RWPE2 (cell line): ENCODE measurements around the gene SERPINB6.
"Not testable (repeated sequence)": the region's sequence is repeated elsewhere in the genome, so short reads cannot be mapped to it uniquely, and the experiment has no call there.

Experiments
- ATAC-seq: fragments of 200-7000 bp; cut with Tn5 transposase; 3 replicates; pipeline ENCODE4 v1.9.1; 2021; ENCODE audit warnings: low read depth
- DNase-seq: peaks from one replicate; pipeline ENCODE4 v3.0.0-alpha.2; 2020; ENCODE audit warnings: low spot score
- H3K27ac ChIP-seq: fragments of 450-650 bp; 2 replicates; pipeline ENCODE4 v1.5.1; 2017; ENCODE audit warnings: mild to moderate bottlenecking; ENCODE audit not compliant: poor library complexity, severe bottlenecking
- H3K27me3 ChIP-seq: fragments of 250-450 bp; sonication (Bioruptor Pico); 2 replicates; pipeline ENCODE4 v1.5.1; 2021; ENCODE audit warnings: mild to moderate bottlenecking, moderate library complexity; ENCODE audit not compliant: insufficient read depth, poor library complexity, severe bottlenecking
- H3K36me3 ChIP-seq: fragments of 250-450 bp; sonication (Bioruptor Pico); 2 replicates; pipeline ENCODE4 v1.5.1; 2020; ENCODE audit warnings: low read depth, mild to moderate bottlenecking, moderate library complexity
- H3K4me1 ChIP-seq: fragments of 250-450 bp; sonication (Bioruptor Pico); 2 replicates; pipeline ENCODE4 v1.5.1; 2021; ENCODE audit warnings: mild to moderate bottlenecking, moderate library complexity; ENCODE audit not compliant: insufficient read depth, poor library complexity, severe bottlenecking
- H3K4me3 ChIP-seq: fragments of 250-450 bp; sonication (Bioruptor Pico); 2 replicates; pipeline ENCODE4 v1.5.1; 2021; ENCODE audit warnings: mild to moderate bottlenecking, moderate library complexity; ENCODE audit not compliant: severe bottlenecking
- H3K9me3 ChIP-seq: fragments of 250-450 bp; sonication (Bioruptor Pico); 2 replicates; pipeline ENCODE4 v1.5.1; 2021; ENCODE audit warnings: mild to moderate bottlenecking, moderate library complexity; ENCODE audit not compliant: severe bottlenecking
- TF ChIP-seq, protein P1 (sequence below): fragments of 450-650 bp; IDR thresholded peaks from one replicate; pipeline ENCODE4 v1.5.1; 2017; ENCODE audit warnings: mild to moderate bottlenecking, moderate library complexity; ENCODE audit not compliant: poor library complexity, severe bottlenecking

The SERPINB6 gene

DNA sequence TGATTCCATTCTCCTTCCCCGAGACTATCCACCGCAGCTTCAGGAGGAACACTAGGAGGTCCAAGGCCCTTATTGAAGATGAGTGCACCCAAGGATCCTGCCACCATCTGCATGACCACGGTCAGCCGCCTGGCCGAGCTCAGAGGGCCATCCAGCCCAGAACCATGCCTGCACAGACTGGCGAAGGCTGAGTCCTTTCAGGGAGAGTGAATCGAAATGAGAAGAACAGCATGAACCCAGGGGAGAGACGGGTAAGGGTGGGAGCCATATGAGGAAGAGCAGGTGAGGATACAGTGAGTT lies 26.3 kb downstream of the SERPINB6 start:
- Histone ChIP-seq H3K27me3 (no peaks in the 10 kb centered on the region), H3K4me3 (no peak overlapping the region), H3K9me3 (no peaks in the 10 kb centered on the region), H3K27ac (no peak overlapping the region), H3K4me1 (no peaks in the 10 kb centered on the region), H3K36me3 (peaks cover 5% of the 10 kb centered on the region; the same call in 1 of the 2 replicates)
- no peak for DNase-seq
- TF ChIP-seq, protein P1, sequence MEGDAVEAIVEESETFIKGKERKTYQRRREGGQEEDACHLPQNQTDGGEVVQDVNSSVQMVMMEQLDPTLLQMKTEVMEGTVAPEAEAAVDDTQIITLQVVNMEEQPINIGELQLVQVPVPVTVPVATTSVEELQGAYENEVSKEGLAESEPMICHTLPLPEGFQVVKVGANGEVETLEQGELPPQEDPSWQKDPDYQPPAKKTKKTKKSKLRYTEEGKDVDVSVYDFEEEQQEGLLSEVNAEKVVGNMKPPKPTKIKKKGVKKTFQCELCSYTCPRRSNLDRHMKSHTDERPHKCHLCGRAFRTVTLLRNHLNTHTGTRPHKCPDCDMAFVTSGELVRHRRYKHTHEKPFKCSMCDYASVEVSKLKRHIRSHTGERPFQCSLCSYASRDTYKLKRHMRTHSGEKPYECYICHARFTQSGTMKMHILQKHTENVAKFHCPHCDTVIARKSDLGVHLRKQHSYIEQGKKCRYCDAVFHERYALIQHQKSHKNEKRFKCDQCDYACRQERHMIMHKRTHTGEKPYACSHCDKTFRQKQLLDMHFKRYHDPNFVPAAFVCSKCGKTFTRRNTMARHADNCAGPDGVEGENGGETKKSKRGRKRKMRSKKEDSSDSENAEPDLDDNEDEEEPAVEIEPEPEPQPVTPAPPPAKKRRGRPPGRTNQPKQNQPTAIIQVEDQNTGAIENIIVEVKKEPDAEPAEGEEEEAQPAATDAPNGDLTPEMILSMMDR = no peak
- no peak for ATAC-seq

DNA sequence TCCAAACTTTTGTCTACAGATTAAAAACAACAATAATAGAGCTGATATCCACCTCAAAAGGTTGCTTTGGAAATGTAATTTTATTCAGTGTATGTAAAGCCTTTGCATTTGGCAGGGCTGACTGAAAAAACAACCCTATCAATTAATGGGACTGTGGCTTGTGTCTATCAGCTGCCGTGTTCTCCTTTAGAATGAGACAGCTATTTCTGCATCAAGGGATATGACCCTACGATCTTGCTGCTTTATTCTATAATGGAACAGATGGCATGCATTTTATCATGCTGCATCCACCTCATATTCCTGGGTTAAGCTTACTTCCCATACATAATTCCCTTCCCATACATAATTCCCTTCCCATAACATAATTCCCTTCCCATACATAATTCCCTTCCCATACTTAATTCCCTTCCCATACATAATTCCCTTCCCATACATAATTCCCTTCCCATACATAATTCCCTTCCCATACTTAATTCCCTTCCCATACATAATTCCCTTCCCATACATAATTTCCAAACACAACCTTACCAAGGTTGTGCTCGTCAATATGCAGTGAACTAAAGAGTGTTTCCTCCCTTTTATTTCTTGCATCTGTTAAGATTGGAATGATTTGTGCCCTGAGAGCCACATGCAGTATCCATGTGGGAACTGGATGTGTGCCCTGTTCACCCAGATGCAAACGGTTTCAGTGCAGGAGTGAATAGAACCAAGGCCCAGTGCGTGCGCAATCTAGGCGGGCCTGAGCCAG lies 26.8 kb downstream of the SERPINB6 start:
- DNase-seq (no peak), ATAC-seq (no peak)
- Histone ChIP-seq H3K27me3 (no peaks in the 10 kb centered on the region), H3K9me3 (no peaks in the 10 kb centered on the region), H3K4me1 (no peaks in the 10 kb centered on the region), H3K27ac (no peak overlapping the region), H3K4me3 (no peak overlapping the region), H3K36me3 (peaks cover 5% of the 10 kb centered on the region; the same call in 1 of the 2 replicates)
- TF ChIP-seq, protein P1 = no peak

DNA sequence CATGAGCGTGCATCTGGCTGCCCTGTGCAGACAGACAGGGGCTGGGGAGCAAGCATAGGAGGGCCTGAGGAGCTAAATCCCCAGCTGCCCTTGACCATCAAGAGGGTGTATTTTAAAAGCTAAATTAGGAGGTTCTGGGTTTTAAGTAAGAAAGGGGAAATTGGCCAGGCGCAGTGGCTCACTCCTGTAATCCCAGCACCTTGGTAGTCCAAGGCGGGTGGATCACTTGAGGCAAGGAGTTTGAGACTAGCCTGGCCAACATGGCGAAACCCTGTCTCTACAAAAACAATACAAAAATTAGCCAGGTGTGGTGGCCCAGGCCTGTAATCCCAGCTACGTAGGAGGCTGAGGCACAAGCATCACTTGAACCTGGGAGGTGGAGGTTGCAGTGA lies 27.8 kb downstream of the SERPINB6 start:
- ATAC-seq = no peak
- H3K4me1 ChIP-seq = no peaks in the 10 kb centered on the region
- TF ChIP-seq, protein P1 = no peak
- no peak overlapping the region for H3K4me3 ChIP-seq
- H3K36me3 ChIP-seq = peaks cover 4% of the 10 kb centered on the region; the same call in 1 of the 2 replicates
- H3K27me3 ChIP-seq = no peaks in the 10 kb centered on the region
- no peak overlapping the region for H3K27ac ChIP-seq
- H3K9me3 ChIP-seq = no peaks in the 10 kb centered on the region
- no peak for DNase-seq

DNA sequence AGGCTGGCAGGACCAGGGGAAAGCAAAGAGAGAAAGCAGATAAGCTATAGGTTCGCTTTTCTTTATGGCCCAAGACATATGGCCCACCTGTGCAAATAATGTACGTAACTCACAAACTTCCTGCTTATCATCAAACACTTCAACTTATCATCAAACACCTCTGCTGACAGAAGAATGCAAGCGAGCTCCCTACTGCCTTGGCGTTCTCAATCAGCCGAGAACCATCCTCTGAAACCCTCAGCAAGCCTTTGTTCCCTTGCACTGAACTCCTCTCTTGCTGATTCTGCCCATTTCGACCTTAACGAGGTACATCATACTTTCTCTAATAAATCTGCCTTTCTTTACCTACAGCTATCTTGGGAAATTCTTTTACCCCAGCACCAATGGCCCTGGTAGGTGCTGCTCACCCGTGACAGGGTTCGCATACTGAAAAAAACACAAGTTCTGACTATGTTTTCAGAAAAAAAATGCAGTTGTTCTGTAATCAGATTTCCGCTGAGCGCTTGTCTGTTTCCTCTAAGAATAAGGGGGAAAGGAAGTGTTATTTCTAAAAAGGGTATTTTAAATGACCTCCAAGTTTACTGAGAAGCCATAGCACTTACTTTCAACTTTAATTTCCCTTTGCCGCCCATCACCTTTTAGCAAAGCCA lies 28.3 kb downstream of the SERPINB6 start:
- Histone ChIP-seq H3K27me3 (no peaks in the 10 kb centered on the region), H3K4me3 (no peak overlapping the region), H3K4me1 (no peaks in the 10 kb centered on the region), H3K36me3 (no peaks in the 10 kb centered on the region; the same call in 1 of the 2 replicates), H3K27ac (no peak overlapping the region), H3K9me3 (no peaks in the 10 kb centered on the region)
- ATAC-seq = no peak
- no peak for DNase-seq
- TF ChIP-seq, protein P1 = no peak

DNA sequence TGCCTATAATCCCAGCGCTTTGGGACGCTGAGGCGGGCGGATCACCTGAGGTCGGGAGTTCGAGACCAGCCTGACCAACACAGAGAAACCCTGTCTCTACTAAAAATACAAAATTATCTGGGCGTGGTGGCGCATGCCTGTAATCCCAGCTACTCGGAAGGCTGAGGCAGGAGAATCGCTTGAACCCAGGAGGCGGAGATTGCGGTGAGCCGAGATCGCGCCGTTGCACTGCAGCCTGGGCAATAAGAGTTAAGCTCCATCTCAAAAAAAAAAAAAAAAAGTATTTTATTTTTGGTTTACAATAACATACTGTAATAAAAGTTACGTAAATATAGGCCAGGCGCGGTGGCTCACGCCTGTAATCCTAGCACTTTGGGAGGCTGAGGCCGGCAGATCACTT lies 29.3 kb downstream of the SERPINB6 start:
- H3K27ac ChIP-seq, H3K9me3 ChIP-seq, H3K4me3 ChIP-seq, H3K27me3 ChIP-seq, DNase-seq, ATAC-seq, H3K4me1 ChIP-seq, H3K36me3 ChIP-seq: not testable (repeated sequence)
